Measurements from ENCODE around the gene CCDC137. TPM values are rescaled to one million over a fixed set of nuclear protein-coding genes. Genes with fewer than 3 reads are reported as not detected.

CCDC137 gene
- total RNA-seq, 3 donors from 2014 or later (not counting 1 experiment from before 2014, with no cell fraction given), result 15.6 to 24.2 (median 22.1) TPM

DNA sequence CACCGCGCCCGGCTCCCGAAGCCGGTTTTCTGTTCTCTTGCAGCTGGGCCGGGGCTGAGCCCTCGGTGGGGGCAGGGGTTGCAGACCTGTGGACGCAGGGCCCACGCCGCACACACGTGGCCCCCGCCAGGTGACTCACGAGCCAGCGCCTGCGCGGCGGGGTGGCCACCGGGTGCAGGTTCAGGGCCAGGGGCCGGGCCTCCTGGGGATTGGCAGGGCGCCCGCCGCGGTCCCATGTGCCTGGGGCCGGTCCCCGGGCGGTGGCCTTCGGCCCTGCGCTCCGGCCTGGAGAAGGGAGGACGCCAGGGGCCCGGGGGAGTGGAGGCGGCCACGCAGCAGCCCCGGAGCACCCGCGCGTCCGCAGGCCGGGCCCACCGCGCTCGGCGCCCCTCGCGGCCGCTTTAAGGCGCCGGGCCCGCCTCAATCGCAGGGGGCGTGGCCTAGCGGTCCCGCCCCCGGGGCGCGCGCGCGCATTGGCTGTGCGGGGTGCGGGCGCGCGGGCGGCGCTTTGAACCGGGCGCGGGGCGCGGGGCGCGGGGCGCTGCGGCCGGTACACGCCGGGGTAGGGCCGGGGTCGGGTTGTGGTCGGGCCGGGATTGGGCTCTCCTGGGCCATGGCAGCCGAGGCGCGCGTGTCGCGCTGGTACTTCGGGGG, 45.4 kb downstream of the CCDC137 start, which contains the start of gene SLC25A10:
SLC25A10 (plus strand) TSS at position 471 of the 654 bp plus-strand sequence; CDS start at position 614, 143 bp downstream.
- peak; percentile 76 to 90 for DNase-seq
- peak within 1 kb of the TSS; percentile 39 for H3K4me3 ChIP-seq (ENCODE audit: low read length)
- H3K36me3 ChIP-seq (ENCODE audit: control insufficient read depth, insufficient read depth, low read length), result peaks cover 5% of the 10 kb centered on the region
- peak within 1 kb of the TSS; percentile 86 for H3K4me3 Mint-ChIP-seq
- intact Hi-C loops (cut with micrococcal nuclease), result no loop called here
- H3K9me3 Mint-ChIP-seq, result no peaks in the 10 kb centered on the region
- peaks cover 14 to 26% of the 10 kb centered on the region in 2 donors for H3K4me1 Mint-ChIP-seq
- under 1% methylated on average over 89 of the region's 89 CpGs for WGBS (ENCODE audit: insufficient coverage)
- H3K27ac ChIP-seq (ENCODE audit: low read length), result no peak within 1 kb of the TSS
- ATAC-seq, result peak; percentile 85 to 92 (median 89)
- no peaks in the 10 kb centered on the region for H3K27me3 Mint-ChIP-seq (ENCODE audit: low read depth in 2 of 2)
- H3K36me3 Mint-ChIP-seq, result no peaks in the 10 kb centered on the region
- TF ChIP-seq, protein P1, sequence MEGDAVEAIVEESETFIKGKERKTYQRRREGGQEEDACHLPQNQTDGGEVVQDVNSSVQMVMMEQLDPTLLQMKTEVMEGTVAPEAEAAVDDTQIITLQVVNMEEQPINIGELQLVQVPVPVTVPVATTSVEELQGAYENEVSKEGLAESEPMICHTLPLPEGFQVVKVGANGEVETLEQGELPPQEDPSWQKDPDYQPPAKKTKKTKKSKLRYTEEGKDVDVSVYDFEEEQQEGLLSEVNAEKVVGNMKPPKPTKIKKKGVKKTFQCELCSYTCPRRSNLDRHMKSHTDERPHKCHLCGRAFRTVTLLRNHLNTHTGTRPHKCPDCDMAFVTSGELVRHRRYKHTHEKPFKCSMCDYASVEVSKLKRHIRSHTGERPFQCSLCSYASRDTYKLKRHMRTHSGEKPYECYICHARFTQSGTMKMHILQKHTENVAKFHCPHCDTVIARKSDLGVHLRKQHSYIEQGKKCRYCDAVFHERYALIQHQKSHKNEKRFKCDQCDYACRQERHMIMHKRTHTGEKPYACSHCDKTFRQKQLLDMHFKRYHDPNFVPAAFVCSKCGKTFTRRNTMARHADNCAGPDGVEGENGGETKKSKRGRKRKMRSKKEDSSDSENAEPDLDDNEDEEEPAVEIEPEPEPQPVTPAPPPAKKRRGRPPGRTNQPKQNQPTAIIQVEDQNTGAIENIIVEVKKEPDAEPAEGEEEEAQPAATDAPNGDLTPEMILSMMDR (IDR thresholded peaks at IDR 0.05), result no peak
- H3K4me1 ChIP-seq (ENCODE audit: control insufficient read depth, insufficient read depth, low read length), result peaks cover 32% of the 10 kb centered on the region
- no peaks in the 10 kb centered on the region for H3K9me3 ChIP-seq (ENCODE audit: control insufficient read depth, insufficient read depth, low read length)
- H3K27me3 ChIP-seq (ENCODE audit: control insufficient read depth, insufficient read depth, low read length), result no peaks in the 10 kb centered on the region
- H3K27ac Mint-ChIP-seq, result peak within 1 kb of the TSS; percentile 53 to 72

DNA sequence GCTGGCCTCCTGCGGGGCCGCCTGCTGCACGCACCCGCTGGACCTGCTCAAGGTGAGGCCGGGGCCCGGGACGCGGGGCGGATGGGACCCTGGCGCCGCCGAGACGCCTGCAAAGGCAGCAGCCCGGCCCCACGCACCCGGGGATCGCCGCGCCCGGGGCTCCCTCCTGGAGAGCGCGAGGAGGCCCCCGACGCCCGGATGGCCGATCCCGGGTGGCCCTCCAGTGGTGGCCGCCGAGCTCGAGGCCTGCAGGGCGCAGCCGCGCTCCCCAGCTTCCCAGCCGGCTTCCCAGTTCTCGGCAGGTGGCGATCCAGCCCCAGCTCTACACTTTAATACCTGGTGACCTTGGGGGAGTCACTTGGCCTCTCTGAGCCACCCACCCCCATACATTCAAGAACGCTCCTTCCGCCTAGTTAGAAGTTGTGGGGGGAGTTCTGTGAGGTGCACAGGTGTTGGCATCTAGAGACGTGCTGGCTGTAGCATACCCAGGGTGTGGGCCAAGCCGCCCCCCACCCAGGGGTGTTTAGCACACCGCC, 46.0 kb downstream of the CCDC137 start:
- 5% methylated on average over 39 of the region's 41 CpGs for WGBS (ENCODE audit: insufficient coverage)
- TF ChIP-seq, protein P1 (IDR thresholded peaks at IDR 0.05), result no peak
- ATAC-seq, result peak; percentile 5 to 22 (median 6)
- Histone ChIP-seq H3K4me1 (ENCODE audit: control insufficient read depth, insufficient read depth, low read length) (peaks cover 32% of the 10 kb centered on the region), H3K27me3 (ENCODE audit: control insufficient read depth, insufficient read depth, low read length) (no peaks in the 10 kb centered on the region), H3K36me3 (ENCODE audit: control insufficient read depth, insufficient read depth, low read length) (peaks cover 4% of the 10 kb centered on the region), H3K4me3 (ENCODE audit: low read length) (peak overlapping the region; percentile 26), H3K27ac (ENCODE audit: low read length) (no peak overlapping the region), H3K9me3 (ENCODE audit: control insufficient read depth, insufficient read depth, low read length) (no peaks in the 10 kb centered on the region)
- intact Hi-C loops (cut with micrococcal nuclease), result no loop called here
- H3K4me1 Mint-ChIP-seq, result peaks cover 14 to 26% of the 10 kb centered on the region in 2 donors
- no peaks in the 10 kb centered on the region for H3K36me3 Mint-ChIP-seq
- peak overlapping the region; percentile 86 for H3K4me3 Mint-ChIP-seq
- DNase-seq, result peak in 1 of 2 donors; percentile 47
- H3K27ac Mint-ChIP-seq, result peak overlapping the region; percentile 29 to 53
- H3K27me3 Mint-ChIP-seq (ENCODE audit: low read depth in 2 of 2), result no peaks in the 10 kb centered on the region
- no peaks in the 10 kb centered on the region for H3K9me3 Mint-ChIP-seq

DNA sequence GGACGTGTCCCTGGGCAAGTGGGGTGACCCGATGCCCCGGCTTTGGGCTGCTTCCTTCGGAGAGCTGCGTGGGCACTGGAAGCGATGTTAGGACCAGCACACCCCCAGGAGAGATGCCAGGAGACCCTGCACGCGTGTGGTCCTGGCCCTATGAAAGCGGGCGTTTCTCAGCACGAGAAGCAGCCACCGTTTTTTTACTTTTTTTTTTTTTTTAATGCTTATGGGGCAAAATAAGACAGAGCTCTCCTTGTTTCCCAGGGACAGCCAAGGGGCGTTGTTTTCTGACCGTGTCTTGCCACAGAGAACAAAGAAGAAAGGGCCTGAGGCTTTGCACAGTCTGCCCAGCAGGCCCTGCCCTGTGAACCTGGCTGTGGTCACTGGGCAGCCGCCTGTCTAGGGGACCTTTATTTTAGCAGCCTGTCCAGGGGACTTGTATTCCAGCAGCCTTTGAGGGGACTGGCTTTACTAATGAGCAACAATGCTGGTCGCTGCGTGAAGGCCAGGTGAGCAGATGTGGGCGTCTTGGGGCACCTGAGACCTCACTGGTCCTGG, 46.5 kb downstream of the CCDC137 start:
- H3K9me3 Mint-ChIP-seq, result no peaks in the 10 kb centered on the region
- H3K4me3 Mint-ChIP-seq, result peak overlapping the region; percentile 86
- H3K4me1 ChIP-seq (ENCODE audit: control insufficient read depth, insufficient read depth, low read length), result peaks cover 32% of the 10 kb centered on the region
- H3K4me1 Mint-ChIP-seq, result peaks cover 14 to 26% of the 10 kb centered on the region in 2 donors
- TF ChIP-seq, protein P1 (IDR thresholded peaks at IDR 0.05), result no peak
- H3K36me3 Mint-ChIP-seq, result no peaks in the 10 kb centered on the region
- intact Hi-C loops (cut with micrococcal nuclease), result no loop called here
- H3K36me3 ChIP-seq (ENCODE audit: control insufficient read depth, insufficient read depth, low read length), result no peaks in the 10 kb centered on the region
- H3K27me3 ChIP-seq (ENCODE audit: control insufficient read depth, insufficient read depth, low read length), result no peaks in the 10 kb centered on the region
- H3K4me3 ChIP-seq (ENCODE audit: low read length), result no peak overlapping the region
- H3K27ac Mint-ChIP-seq, result peak overlapping the region; percentile 29 to 53
- no peak for ATAC-seq
- H3K27me3 Mint-ChIP-seq (ENCODE audit: low read depth in 2 of 2), result no peaks in the 10 kb centered on the region
- no peak overlapping the region for H3K27ac ChIP-seq (ENCODE audit: low read length)
- H3K9me3 ChIP-seq (ENCODE audit: control insufficient read depth, insufficient read depth, low read length), result no peaks in the 10 kb centered on the region
- no peak for DNase-seq
- WGBS (ENCODE audit: insufficient coverage), result 66% methylated on average over 18 of the region's 18 CpGs

All from natural killer cell (primary cell).